PC-9 (cell line): ENCODE measurements around the gene ACTRT2. TPM values are rescaled to one million over a fixed set of nuclear protein-coding genes. Genes with fewer than 3 reads are reported as not detected.

ENCODE experiments used
- BruUV-seq: library from RNA; stranded (reverse); fragments of 400-500 nt; replicated peaks from 2 replicates; lab custom pipeline; 2021; lab: Mats Ljungman, UMichigan
- CTCF ChIA-PET: fragments of 300-600 bp; sonication (Branson Sonifier 250); formaldehyde crosslinking; loops from one replicate; lab custom pipeline; 2022; ENCODE audit warnings: antibody characterized with exemption; lab: Charles Lee
- POLR2A ChIA-PET: fragments of 300-600 bp; sonication (Branson Sonifier 250); formaldehyde crosslinking; loops from one replicate; lab custom pipeline; 2022; ENCODE audit warnings: antibody characterized with exemption; ENCODE audit not compliant: unreplicated experiment; lab: Charles Lee
- DNase-seq, 2 experiments: peaks; one replicate each; pipeline versions ENCODE4 v3.0.0 to v3.0.0-alpha.2; 2015 to 2022; ENCODE audit warnings: mixed read lengths in 1 of 2
- H2AFZ ChIP-seq: fragments of 200-600 bp; sonication (generic); 2 replicates; pipeline ENCODE4 v1.8.1; 2017; ENCODE audit warnings: antibody characterized with exemption
- H3F3A ChIP-seq: fragments of 200-600 bp; sonication (generic); 2 replicates; pipeline ENCODE4 v1.8.1; 2017; ENCODE audit warnings: antibody characterized with exemption, mild to moderate bottlenecking, low read depth; ENCODE audit not compliant: insufficient read depth
- H3K27ac ChIP-seq: fragments of 200-600 bp; sonication (generic); 2 replicates; pipeline ENCODE4 v1.6.1; 2016; ENCODE audit warnings: mixed run types
- H3K27me3 ChIP-seq: fragments of 200-600 bp; sonication (generic); 2 replicates; pipeline ENCODE4 v1.6.1; 2016; ENCODE audit warnings: low read depth, mixed run types; ENCODE audit not compliant: insufficient read depth
- H3K36me3 ChIP-seq: fragments of 200-600 bp; sonication (generic); 2 replicates; pipeline ENCODE4 v1.6.1; 2016; ENCODE audit warnings: low read depth, mixed run types
- H3K4me1 ChIP-seq: fragments of 200-600 bp; sonication (generic); replicated peaks from 2 replicates; pipeline ENCODE4 v1.6.1; 2016; ENCODE audit warnings: mixed run types; ENCODE audit not compliant: insufficient read depth
- H3K4me2 ChIP-seq: fragments of 200-600 bp; sonication (generic); 2 replicates; pipeline ENCODE4 v1.6.1; 2017; ENCODE audit warnings: mixed run types
- H3K4me3 ChIP-seq: fragments of 200-600 bp; sonication (generic); 2 replicates; pipeline ENCODE4 v1.6.1; 2016; ENCODE audit warnings: mixed run types
- H3K79me2 ChIP-seq: fragments of 200-600 bp; sonication (generic); 2 replicates; pipeline ENCODE4 v1.6.1; 2017; ENCODE audit warnings: low read depth, mixed run types
- H3K9me2 ChIP-seq: fragments of 200-600 bp; sonication (generic); 2 replicates; pipeline ENCODE4 v1.8.1; 2017; ENCODE audit warnings: mild to moderate bottlenecking; ENCODE audit not compliant: insufficient read depth
- H3K9me3 ChIP-seq: fragments of 200-600 bp; sonication (generic); 2 replicates; pipeline ENCODE4 v1.8.1; 2016; ENCODE audit warnings: low read depth; ENCODE audit not compliant: insufficient read depth
- H4K20me1 ChIP-seq: fragments of 200-600 bp; sonication (generic); 2 replicates; pipeline ENCODE4 v1.8.1; 2017; ENCODE audit not compliant: insufficient read depth
- EZH2 ChIP-seq: fragments of 200-600 bp; sonication (generic); IDR thresholded peaks from 2 replicates; pipeline ENCODE4 v1.8.0; 2017; ENCODE audit warnings: antibody characterized with exemption, low read depth
- intact Hi-C: fragments of 100-400 bp; cut with micrococcal nuclease; formaldehyde crosslinking; loops from one replicate; pipeline ENCODE4 v1.10.0; 2022; ENCODE audit not compliant: unreplicated experiment
- total RNA-seq: library from RNA; stranded (reverse); gene quantifications from 2 replicates; pipeline ENCODE4 v1.2.3, GENCODE V29; 2021
- TF ChIP-seq, protein P1 (sequence below): fragments of 200-600 bp; sonication (generic); conservative IDR thresholded peaks from 2 replicates; pipeline ENCODE4 v1.6.1; 2017; ENCODE audit warnings: mixed run types, antibody characterized with exemption, mild to moderate bottlenecking, moderate library complexity

ACTRT2 gene
- total RNA-seq, 1 experiment from 2014 or later, result not detected

DNA sequence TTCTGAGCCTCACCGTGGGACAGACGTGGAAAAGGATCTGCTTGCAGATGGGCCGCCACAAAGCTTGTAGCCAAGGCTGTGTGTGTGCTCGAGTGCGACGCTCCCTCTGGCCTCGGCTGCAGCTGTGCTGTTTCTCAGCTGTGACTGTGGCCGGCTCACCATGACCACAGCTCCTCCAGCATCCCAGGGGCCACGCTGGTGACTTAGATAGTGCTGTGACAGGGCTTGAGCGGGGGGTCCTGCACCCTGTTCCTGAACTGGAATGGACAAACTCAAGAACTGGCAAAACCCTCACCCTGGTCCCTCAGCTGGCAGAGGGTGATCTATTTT is 17.4 kb upstream of the ACTRT2 start:
- H3K27me3 ChIP-seq, result peaks cover 73% of the 10 kb centered on the region
- H3F3A ChIP-seq, result no peaks in the 10 kb centered on the region
- no TSS peak for BruUV-seq
- no peak overlapping the region for H3K27ac ChIP-seq
- no peaks in the 10 kb centered on the region for H3K9me3 ChIP-seq
- ChIA-PET POLR2A (no interaction called here), CTCF (no interaction called here)
- H3K4me2 ChIP-seq, result no peak overlapping the region
- intact Hi-C loops, result no loop called here
- H4K20me1 ChIP-seq, result no peaks in the 10 kb centered on the region
- H3K4me3 ChIP-seq, result no peak overlapping the region
- H3K36me3 ChIP-seq, result no peaks in the 10 kb centered on the region
- H3K4me1 ChIP-seq, result no peaks in the 10 kb centered on the region
- H3K79me2 ChIP-seq, result no peaks in the 10 kb centered on the region
- no peaks in the 10 kb centered on the region for H3K9me2 ChIP-seq
- no peak for TF ChIP-seq EZH2
- TF ChIP-seq, protein P1, sequence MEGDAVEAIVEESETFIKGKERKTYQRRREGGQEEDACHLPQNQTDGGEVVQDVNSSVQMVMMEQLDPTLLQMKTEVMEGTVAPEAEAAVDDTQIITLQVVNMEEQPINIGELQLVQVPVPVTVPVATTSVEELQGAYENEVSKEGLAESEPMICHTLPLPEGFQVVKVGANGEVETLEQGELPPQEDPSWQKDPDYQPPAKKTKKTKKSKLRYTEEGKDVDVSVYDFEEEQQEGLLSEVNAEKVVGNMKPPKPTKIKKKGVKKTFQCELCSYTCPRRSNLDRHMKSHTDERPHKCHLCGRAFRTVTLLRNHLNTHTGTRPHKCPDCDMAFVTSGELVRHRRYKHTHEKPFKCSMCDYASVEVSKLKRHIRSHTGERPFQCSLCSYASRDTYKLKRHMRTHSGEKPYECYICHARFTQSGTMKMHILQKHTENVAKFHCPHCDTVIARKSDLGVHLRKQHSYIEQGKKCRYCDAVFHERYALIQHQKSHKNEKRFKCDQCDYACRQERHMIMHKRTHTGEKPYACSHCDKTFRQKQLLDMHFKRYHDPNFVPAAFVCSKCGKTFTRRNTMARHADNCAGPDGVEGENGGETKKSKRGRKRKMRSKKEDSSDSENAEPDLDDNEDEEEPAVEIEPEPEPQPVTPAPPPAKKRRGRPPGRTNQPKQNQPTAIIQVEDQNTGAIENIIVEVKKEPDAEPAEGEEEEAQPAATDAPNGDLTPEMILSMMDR, result no peak
- no peak for DNase-seq
- H2AFZ ChIP-seq, result no peak overlapping the region

DNA sequence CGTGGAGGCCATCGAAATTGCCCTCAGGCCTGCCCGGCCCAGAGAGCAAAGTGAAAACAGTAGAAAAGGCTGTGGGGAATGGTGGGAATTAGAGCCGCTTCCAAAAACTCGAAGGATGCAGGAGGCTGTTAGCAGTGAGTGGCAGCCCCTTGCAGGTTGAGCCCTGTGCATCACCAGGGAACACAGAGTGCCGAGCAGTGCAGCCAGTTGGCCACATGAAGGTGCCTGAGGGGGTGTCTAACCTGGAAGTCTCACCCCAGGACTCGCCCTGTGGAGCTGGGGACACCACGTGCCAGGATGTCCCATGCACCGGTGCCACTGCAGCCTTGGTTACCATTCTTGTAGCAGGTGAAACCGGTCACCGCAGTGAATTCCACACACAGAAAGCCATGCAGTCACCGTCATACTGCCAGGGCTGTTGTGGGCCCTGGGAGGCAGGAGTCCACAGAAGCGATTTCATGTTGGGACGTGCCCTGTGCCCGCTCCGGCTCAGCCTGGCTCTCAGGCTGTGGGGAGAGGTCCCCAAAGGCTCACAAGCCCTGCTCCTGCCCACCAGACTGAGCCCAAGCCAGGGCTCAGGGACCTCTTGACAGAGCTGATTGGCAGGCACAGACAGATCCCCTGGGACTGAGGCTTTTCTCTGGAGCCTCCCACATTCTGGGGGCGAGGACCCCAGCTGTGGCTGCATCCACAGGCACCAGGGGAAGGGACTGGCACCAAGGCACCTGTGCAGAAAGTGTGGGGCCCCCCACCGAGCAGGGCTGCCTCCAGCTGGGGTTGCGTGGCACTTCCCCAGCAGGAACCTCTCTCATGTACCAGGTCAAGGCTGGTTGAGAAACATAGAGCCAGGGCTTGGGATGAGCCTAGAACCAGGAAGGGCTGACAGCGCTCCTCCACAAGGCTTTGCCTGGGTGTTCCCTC is 16.7 kb upstream of the ACTRT2 start:
- Histone ChIP-seq H3F3A (no peaks in the 10 kb centered on the region), H3K36me3 (no peaks in the 10 kb centered on the region), H3K4me2 (no peak overlapping the region), H3K27ac (no peak overlapping the region), H3K4me3 (no peak overlapping the region), H2AFZ (no peak overlapping the region), H3K9me2 (no peaks in the 10 kb centered on the region), H3K4me1 (no peaks in the 10 kb centered on the region), H4K20me1 (no peaks in the 10 kb centered on the region), H3K79me2 (no peaks in the 10 kb centered on the region), H3K27me3 (peaks cover 67% of the 10 kb centered on the region), H3K9me3 (no peaks in the 10 kb centered on the region)
- BruUV-seq, result no TSS peak
- POLR2A ChIA-PET, result no interaction called here
- CTCF ChIA-PET, result no interaction called here
- TF ChIP-seq, protein P1, result no peak
- TF ChIP-seq EZH2, result no peak
- no peak for DNase-seq
- intact Hi-C loops, result no loop called here

DNA sequence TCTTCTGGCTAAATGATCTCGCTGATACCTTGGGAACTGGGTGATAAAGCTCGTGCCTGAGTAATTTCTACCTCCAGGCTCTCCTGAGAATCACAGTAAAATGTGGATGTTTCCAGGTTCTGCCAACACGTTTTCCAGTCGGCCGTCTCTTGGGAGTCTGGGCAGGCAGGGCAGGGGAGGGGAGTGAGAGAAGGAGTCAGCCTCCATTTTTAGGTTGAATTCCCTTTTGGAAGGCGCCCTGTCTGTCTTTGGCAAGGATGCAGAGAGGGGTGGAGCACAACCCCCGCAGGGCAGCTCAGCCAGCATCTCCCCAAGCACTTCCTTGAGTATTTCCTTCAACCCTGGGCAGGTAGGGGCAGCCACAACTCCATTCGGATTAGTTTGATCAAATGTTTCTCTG is 15.5 kb upstream of the ACTRT2 start:
- Histone ChIP-seq H2AFZ (no peak overlapping the region), H3K4me1 (no peaks in the 10 kb centered on the region), H3K36me3 (no peaks in the 10 kb centered on the region), H3K4me2 (no peak overlapping the region), H3K79me2 (no peaks in the 10 kb centered on the region), H4K20me1 (no peaks in the 10 kb centered on the region), H3K9me3 (no peaks in the 10 kb centered on the region), H3F3A (no peaks in the 10 kb centered on the region), H3K4me3 (no peak overlapping the region), H3K9me2 (no peaks in the 10 kb centered on the region), H3K27ac (no peak overlapping the region), H3K27me3 (peaks cover 63% of the 10 kb centered on the region)
- ChIA-PET CTCF (no interaction called here), POLR2A (no interaction called here)
- DNase-seq, result no peak
- TF ChIP-seq, protein P1, result no peak
- TF ChIP-seq EZH2, result no peak
- BruUV-seq, result no TSS peak
- intact Hi-C loops, result no loop called here
